Adrenal gland (tissue), 12 donors: Measurements from ENCODE around the gene PHF12. TPM values are rescaled to one million over a fixed set of nuclear protein-coding genes. Genes with fewer than 3 reads are reported as not detected.

Experiments used
- DNase-seq, 7 donors: peaks; one replicate each; pipeline ENCODE4 v3.0.0-alpha.2; 2019 to 2020
- H3K27ac ChIP-seq, 5 donors: fragments of 200-600 bp; sonication (generic) in 4 of 5; 1 replicate in 3 of 5; 2 replicates in 2 of 5; pipeline versions ENCODE4 v1.5.1 to v1.8.0; 2016 to 2020; ENCODE audit warnings: mild to moderate bottlenecking in 1 of 5
- H3K27me3 ChIP-seq: fragments of 200-600 bp; 2 replicates; pipeline ENCODE4 v1.8.0; 2021
- H3K36me3 ChIP-seq, 2 donors: fragments of 200-600 bp; replicated peaks in 1 of 2; 1 replicate in 1 of 2; 2 replicates in 1 of 2; pipeline versions ENCODE4 v1.5.1 to v1.8.0; 2018 to 2022
- H3K4me1 ChIP-seq, 2 donors: fragments of 200-600 bp; replicated peaks in 1 of 2; 1 replicate in 1 of 2; 2 replicates in 1 of 2; pipeline versions ENCODE4 v1.5.1 to v1.8.0; 2018 to 2021
- H3K4me3 ChIP-seq, 4 donors: fragments of 200-600 bp; sonication (generic) in 3 of 4; one replicate each; pipeline ENCODE4 v1.5.1; 2016 to 2018
- H3K9me3 ChIP-seq, 3 donors: fragments of 200-600 bp; sonication (generic) in 1 of 3; replicated peaks in 1 of 3; 1 replicate in 2 of 3; 2 replicates in 1 of 3; pipeline versions ENCODE4 v1.5.1 to v1.8.0; 2016 to 2021
- POLR2A ChIP-seq, 2 donors: fragments of 450-650 bp; IDR thresholded peaks; one replicate each; pipeline ENCODE4 v1.6.1; 2017; ENCODE audit warnings: antibody characterized with exemption in 2 of 2, mild to moderate bottlenecking in 2 of 2, moderate library complexity in 1 of 2
- WGBS, 4 donors: extraction: QIAGEN DNeasy Blood & Tissue Kit in 2 of 4; methylation state at CpG; one replicate each; pipeline versions ENCODE4 v1.1.5 to v1.1.7; 2013 to 2017; 5-methylcytosine and 5-hydroxymethylcytosine counted together
- intact Hi-C, 2 donors: fragments of 100-400 bp; cut with DNase I; formaldehyde crosslinking; loops; one replicate each; pipeline versions ENCODE4 v1.14.1 to v1.15.0; 2022 to 2023
- polyA plus RNA-seq, 3 donors: library from polyadenylated mRNA; stranded (reverse); fragments of 200-250 nt in 2 of 3; fragments of 350-450 nt in 1 of 3; fragmentation: Illumina TruSeq in 1 of 3; extraction: RNeasy Lipid Tissue Mini Kit (QIAGEN cat#74804) in 1 of 3; gene quantifications; one replicate each; pipeline ENCODE4 v1.2.3, GENCODE V29; 2013 to 2014
- total RNA-seq, 9 donors: library from RNA; depleted of rRNA in 4 of 9; stranded (reverse); fragments of >200 nt in 4 of 9; fragments of 120-200 nt in 1 of 9; fragmentation: NEBNext Ultra II Directional in 1 of 9; extraction: Animal tissue kit (Norgen Biotek cat#: 25700) in 1 of 9; gene quantifications; one replicate each; pipeline versions ENCODE4 v1.1.0 to v1.2.4, GENCODE V29; 2013 to 2023
- TF ChIP-seq, protein P1 (sequence below), 6 experiments: fragments of 450-650 bp in 4 of 6; fragments of 200-600 bp in 2 of 6; sonication (generic) in 1 of 6; IDR thresholded peaks; 1 replicate in 5 of 6; 2 replicates in 1 of 6; pipeline versions ENCODE4 v1.5.1 to v1.8.0; 2016 to 2021; ENCODE audit warnings: antibody characterized with exemption in 6 of 6, mild to moderate bottlenecking in 2 of 6, moderate library complexity in 1 of 6
- donor health status: healthy with polysubstance abuse.
- donor health status: Bipolar disorder and iron deficiency.
- donor health status: DM: yes; HTN: yes; CAD: no.
- donor health status: DM: no; HTN: no; CAD: no.
- donor health status: DM: no; HTN: no; CAD: no.
- donor health status: DM: yes; HTN: yes; CAD: no.

The PHF12 gene
- total and polyA plus RNA-seq, 12 donors: 14.4 to 47.9 (median 26.3) TPM

DNA sequence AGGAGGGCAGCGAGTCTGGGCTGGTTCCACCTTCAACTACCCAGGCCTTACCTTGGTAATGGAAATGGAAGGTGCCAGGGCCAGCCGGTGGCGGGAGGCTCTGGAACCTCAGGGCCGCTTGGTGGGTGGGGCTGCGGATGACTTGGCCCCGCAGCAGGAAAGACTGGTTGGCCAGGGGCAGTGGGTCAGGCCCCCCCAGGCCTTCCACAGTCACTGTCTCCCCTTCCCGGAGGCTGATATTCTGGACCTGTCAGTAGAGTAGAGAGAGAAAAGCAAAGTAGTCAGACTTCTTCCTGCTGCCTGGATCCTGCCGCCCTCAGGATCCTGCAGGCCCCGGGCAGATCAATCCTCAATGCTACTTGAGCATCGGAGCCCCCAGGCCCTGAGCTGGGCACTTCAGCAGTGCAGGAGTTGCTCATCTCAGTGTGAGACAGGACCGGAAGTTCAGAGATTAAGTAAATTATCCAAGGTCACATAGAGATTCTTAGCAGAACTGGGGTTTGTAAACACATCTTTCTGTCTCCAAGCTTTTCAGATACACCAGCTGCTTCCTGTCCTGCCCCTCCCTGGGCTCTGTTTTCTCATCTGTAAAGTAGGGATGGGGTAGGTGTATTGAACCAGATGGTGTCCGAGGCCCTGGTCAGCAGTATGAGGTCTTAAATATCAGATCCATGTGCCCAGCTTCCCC lies 18.5 kb upstream of the PHF12 start:
- intact Hi-C loops: no loop called here
- no peaks in the 10 kb centered on the region for H3K4me1 ChIP-seq
- 58 to 73% (median 63%) methylated on average over 12 of the region's 12 CpGs for WGBS, 4 donors

GRCh38 chr17:28968914-28969295 lies 17.6 kb upstream of the PHF12 start:
- intact Hi-C loops: no loop called here
- Histone ChIP-seq H3K4me3 (no peak overlapping the region), H3K4me1 (no peaks in the 10 kb centered on the region)

More for the DNA sequence above, 18.5 kb upstream of the PHF12 start:
- Histone ChIP-seq H3K4me3 (no peak overlapping the region), H3K27ac (no peak overlapping the region), H3K27me3 (no peaks in the 10 kb centered on the region), H3K9me3 (no peaks in the 10 kb centered on the region), H3K36me3 (no peaks in the 10 kb centered on the region)
- no peak for DNase-seq
- TF ChIP-seq, protein P1, sequence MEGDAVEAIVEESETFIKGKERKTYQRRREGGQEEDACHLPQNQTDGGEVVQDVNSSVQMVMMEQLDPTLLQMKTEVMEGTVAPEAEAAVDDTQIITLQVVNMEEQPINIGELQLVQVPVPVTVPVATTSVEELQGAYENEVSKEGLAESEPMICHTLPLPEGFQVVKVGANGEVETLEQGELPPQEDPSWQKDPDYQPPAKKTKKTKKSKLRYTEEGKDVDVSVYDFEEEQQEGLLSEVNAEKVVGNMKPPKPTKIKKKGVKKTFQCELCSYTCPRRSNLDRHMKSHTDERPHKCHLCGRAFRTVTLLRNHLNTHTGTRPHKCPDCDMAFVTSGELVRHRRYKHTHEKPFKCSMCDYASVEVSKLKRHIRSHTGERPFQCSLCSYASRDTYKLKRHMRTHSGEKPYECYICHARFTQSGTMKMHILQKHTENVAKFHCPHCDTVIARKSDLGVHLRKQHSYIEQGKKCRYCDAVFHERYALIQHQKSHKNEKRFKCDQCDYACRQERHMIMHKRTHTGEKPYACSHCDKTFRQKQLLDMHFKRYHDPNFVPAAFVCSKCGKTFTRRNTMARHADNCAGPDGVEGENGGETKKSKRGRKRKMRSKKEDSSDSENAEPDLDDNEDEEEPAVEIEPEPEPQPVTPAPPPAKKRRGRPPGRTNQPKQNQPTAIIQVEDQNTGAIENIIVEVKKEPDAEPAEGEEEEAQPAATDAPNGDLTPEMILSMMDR (IDR thresholded peaks at IDR 0.05): no peak
- no peak for TF ChIP-seq POLR2A (IDR thresholded peaks at IDR 0.05)

GRCh38 chr17:28968231-28968913 lies 17.1 kb upstream of the PHF12 start:
- Histone ChIP-seq H3K27ac (no peak overlapping the region), H3K4me3 (no peak overlapping the region), H3K27me3 (no peaks in the 10 kb centered on the region), H3K4me1 (no peaks in the 10 kb centered on the region), H3K9me3 (no peaks in the 10 kb centered on the region), H3K36me3 (no peaks in the 10 kb centered on the region)
- DNase-seq: no peak
- 65 to 72% (median 69%) methylated on average over 7 to 10 of the region's 10 CpGs for WGBS, 4 donors
- intact Hi-C loops: no loop called here
- TF ChIP-seq, protein P1 (IDR thresholded peaks at IDR 0.05): no peak
- TF ChIP-seq POLR2A (IDR thresholded peaks at IDR 0.05): no peak

More at GRCh38 chr17:28968914-28969295, 17.6 kb upstream of the PHF12 start:
- Histone ChIP-seq H3K27me3 (no peaks in the 10 kb centered on the region), H3K9me3 (no peaks in the 10 kb centered on the region), H3K36me3 (no peaks in the 10 kb centered on the region), H3K27ac (no peak overlapping the region)
- no peak for TF ChIP-seq POLR2A (IDR thresholded peaks at IDR 0.05)
- TF ChIP-seq, protein P1 (IDR thresholded peaks at IDR 0.05): no peak
- 68 to 86% (median 78%) methylated on average over 2 of the region's 2 CpGs for WGBS, 4 donors
- no peak for DNase-seq

DNA sequence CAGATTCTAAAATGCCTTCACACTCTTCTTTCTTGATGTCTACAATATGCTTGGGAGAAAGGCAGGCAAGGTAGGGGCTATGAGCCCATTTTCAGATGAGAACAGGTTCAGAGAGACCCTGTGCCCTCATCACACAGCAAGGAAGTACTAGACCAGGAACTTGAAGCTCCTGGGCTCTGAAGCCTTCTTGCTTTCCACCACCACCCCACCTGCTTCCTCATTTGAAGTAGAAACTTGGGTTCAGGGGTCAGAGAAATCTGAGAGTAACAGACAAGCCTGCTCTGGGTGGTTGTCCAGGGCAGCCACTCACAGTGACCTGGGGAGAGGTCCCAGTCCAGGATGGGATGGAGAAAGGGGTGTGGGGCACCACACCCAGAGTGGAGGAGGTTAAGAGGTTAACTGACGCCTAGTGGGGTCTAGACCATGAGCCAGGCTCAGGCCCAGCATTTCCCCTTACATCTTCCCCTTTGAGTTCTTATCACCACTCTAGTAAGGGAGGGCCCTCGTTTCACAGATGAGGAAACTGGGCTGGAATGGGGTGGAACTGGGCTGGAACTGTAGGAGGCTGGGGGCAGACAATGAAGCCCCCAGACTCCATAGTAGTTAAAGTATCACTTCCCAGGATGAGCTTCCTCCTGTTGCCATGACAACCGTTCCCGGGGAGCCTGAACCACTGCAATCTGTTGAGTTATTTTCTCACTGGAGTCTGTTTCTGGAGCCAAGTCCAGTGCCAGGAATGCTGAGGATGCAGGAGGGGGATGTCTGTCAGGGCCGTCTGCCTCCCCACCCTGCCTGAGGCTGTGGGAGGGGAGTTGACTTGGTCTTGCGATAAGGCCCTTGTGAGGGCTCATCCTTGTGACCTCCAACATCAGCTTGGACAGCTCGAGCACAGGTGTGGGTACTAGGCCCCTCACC lies 16.2 kb upstream of the PHF12 start:
- no peak for TF ChIP-seq POLR2A (IDR thresholded peaks at IDR 0.05)
- TF ChIP-seq, protein P1 (IDR thresholded peaks at IDR 0.05): no peak
- Histone ChIP-seq H3K4me1 (no peaks in the 10 kb centered on the region), H3K4me3 (no peak overlapping the region), H3K9me3 (no peaks in the 10 kb centered on the region), H3K36me3 (no peaks in the 10 kb centered on the region), H3K27ac (no peak overlapping the region), H3K27me3 (no peaks in the 10 kb centered on the region)
- whole genome bisulfite sequencing, 4 donors: 57 to 61% (median 60%) methylated on average over 6 to 7 of the region's 7 CpGs
- no peak for DNase-seq
- intact Hi-C loops: loop anchor here (2.0 kb wide), 2 partner anchors 147 to 149 kb away; no protein-coding TSS in a partner anchor
